ENCODE measurements around the gene SH2D2A.

Gene SH2D2A

DNA sequence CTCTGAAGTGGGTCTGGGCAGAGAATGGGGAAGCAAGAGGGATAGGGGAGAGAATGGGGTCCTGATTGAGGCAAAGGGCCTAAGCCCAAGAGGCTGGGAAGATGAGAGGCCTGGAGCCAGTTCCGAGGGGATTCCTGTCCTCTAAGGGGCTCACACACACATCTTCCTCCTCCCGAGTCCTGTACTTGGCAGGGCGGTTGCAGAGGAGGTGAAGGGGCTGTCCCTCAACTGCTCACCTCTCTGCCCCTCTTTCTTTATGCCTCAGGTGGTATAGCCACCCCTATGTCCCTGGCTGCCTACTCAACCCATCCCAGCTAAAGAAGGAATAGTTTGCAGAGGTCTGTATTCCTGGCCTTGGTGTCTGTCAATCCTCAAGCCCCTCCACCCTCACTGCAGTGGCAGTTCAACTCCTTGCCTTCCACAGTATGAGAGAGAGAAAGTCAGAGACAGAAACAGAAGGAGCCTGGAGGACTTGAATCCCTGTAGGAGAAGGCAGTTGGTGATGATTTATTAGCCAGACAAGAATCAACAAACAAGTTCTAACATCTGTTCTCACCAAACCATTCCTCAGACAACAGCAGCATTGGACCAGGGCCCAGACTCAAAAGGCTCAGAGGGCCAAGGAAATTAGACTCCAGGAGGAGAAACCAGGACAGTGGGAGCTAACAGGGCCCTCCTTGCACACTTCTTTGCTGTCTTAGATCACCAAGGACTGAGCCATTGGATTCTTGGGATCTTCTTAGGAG, 10.7 kb downstream of the SH2D2A start:
- no peak for DNase-seq (ENCODE audit: low read depth in 1 of 2, low spot score in 1 of 2)

DNA sequence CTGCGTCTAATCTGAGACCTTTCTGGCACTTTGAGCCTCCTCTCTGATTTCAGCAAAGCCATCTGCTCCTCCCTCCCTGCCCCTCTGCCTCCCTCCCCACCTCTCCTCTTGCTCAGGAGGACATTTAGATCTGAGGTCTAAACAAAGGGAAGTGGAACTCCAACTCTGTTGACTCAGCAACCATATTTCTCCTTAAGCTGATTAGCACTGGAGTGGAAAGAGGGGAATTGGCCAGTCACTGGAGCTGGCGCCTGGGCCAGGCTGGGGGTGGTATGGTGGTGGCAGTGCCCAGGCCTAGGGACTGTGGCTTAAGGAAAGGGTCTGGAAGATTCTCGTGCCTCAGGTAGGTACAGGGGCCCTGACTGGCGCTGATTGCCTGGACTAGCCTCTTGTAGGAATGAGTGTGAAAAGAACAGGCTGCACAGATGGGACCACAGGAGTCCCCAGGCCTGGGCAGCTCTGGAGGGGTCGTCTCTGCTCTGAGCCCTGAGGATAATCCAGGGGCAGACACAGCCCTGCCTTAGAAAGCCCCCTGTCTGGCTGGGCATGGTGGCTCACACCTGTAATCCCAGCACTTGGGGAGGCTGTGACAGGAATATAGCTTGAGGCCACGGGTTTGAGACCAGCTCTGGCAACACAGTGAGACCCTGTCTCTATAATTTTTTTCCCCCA, 11.9 kb downstream of the SH2D2A start:
- no peak for DNase-seq (ENCODE audit: low read depth in 1 of 2, low spot score in 1 of 2)

DNA sequence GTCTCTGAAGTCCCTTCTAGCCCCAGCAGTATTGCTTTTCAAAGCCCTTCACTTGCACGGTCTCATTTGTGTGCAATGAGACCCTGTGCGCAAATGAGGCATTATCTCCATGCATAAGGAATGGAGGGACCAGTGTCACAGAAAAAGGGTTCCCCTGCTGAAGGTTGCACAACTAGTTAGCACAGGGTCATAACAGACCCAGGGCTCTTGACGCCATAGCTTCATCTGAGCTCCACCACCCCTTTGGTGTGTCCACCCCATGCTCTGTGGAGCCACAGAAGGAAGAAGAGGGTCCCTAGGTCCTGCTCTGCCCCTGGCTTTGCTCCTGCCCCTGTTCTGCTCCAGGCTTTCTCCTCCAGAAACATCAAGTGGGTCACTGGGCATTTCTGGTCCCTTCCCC, 12.6 kb downstream of the SH2D2A start:
- no peak for DNase-seq (ENCODE audit: low read depth in 1 of 2, low spot score in 1 of 2)

DNA sequence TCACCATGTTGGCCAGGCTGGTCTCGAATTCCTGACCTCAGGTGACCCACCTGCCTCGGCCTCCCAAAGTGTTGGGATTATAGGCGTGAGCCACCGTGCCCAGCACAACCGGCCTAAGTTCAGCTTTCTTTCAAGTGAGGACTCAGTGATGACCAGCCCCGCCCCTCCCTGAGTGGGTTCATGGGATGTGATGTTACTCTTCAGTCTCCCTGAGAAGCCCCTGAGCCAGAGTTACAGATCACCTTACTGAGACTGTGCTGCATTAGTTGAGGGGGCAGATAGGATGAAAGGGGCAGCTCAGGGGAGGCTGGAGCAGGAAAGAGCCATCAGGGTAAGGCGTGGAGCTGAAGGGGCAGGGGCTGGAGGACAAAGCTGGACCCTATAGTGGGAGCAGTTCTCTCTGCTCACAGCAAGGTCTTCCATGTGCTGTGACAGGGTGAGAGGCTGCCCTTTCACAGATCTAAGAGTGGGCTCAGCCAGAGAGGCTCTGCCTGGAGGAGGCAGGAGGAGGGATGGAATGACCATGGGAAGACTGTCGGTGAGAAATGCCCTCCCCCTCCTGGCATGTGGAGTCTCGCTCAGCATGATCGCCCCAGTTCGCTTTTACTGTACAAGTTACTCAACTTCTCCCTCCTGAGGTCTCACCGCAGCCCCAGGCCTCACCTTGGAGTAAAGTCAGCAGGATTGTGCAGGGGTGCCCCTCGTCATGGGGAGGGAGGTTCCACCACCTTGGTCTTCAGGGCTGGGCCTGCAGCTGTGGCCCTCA, 13.4 kb downstream of the SH2D2A start:
- no peak for DNase-seq (ENCODE audit: low read depth in 1 of 2, low spot score in 1 of 2)

DNA sequence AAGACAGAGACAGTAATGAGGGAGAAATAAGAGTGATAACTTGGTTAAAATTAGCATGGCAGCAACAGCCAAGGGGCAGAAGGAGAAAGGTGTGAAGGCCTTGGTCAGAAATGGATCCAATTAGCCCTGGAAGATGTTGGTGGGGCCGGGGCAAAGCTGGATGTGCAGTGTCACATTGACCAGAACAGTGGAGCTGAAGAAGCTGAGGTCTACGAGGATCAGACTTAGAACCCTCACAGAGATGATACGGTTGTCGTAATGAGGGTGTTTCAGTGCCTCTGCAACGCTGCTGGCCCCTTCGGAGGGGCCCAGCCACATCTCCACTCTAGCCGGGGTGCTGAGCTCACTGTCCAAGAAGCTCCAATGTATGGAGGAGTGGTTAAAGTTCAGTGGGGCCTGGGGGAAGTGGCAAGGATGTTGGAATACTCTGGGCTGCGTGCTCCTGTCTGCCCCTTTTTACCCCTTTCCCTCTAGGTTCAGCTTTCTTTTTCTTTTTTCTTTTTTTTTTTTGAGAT, 14.2 kb downstream of the SH2D2A start:
- DNase-seq (ENCODE audit: low read depth in 1 of 2, low spot score in 1 of 2): no peak

DNA sequence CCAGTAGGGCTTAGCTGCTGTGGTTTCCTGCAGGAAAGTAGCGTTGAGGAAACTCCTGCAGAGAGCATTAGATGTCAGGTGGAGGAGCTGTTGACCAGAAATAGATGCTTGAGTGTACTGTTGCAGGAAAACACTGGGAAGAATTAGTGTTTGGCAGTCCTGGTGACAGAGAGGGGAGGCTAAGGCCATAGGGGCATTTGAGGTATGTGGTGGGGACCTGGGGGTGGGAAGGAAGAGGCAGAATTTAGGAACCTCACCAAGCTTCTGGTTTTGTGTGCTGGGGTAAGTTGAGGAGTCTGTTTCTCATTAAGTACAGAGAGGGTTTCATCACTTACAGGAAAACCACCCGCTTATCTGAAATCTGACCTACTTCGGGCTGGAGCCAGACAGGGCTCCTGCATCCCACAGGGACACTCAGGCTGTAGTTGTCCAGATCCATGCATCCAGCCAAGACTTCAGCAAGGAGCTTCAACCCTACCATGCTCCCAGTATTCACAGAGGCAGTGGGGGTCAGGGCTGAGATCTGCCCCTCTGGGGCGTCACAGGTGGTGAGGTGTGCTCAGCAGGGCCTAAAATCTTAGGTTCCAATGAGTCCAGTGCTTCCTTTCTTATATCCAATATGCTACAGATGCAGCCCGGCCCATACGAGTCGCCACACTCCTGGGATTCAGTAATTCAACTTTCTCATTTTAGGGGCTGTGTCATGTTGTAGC, 15.1 kb downstream of the SH2D2A start:
- DNase-seq (ENCODE audit: low read depth in 1 of 2, low spot score in 1 of 2): no peak

DNA sequence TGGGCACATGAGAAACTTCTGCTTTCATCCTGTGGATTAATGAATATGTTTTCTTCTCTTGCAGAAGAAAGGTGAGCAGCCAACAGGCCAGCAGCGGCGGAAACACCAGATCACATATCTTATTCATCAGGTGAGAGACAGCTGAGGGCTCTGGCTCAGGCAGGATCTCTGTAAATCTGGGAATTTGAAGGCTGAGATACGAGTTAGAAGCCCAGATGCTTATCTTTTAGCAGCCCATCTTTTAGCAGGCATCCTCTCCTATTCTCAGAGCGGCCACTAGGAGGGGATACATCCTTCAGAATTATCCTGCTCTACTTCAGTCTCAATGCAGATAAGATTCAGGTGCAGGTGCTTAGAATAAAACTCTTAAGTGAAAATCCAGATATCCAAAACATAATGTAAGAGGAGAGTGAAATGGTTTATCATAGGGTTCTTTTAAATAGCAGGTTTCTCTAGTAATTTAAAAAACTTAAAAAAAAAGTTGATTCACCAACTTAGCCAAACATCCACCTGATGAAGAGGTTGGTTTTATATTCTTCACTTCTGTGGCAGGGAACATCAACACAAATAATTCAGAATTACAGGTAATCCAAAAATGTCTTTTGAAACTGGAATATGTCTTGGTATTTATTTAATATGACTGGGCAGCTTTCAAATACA, 19.3 kb downstream of the SH2D2A start:
- DNase-seq (ENCODE audit: low read depth in 1 of 2, low spot score in 1 of 2): peak in 1 of 2 donors; percentile 29

DNA sequence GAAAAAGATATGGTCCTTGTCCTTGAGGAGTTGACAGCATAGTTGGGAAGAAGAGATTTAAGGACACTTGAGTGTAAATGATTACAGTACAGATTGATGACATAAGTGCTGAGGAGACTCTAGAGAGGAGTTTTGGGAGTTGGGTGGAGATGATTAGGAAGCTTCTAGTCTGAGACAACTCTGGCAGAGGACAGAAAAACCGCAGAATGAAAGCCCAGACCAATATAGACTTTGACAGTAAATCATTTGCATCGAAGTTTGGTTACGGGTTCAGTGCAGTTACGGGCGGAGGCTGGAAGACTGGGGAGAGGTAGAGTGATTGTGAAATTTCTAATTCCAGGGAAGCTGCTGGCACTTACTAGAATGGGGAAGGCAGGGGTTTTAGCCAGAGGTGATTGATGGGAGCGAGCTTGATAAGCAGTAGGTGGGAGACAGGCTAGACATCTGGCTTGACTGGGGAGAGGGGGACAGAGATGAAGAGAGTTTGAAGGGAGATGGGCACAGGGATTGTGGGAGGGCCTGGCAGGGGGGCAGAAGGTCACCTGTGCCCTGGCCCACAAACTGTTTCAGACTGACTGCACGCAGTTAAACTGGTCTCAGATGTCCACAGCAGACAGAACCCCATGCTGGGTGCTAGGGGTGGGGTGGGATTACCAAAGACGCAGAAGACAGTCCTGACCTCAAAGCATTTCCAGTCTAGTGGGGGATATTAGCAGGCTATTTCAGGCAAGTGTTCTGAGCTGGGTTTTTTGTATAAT, 20.1 kb downstream of the SH2D2A start:
- DNase-seq (ENCODE audit: low read depth in 1 of 2, low spot score in 1 of 2): no peak

DNA sequence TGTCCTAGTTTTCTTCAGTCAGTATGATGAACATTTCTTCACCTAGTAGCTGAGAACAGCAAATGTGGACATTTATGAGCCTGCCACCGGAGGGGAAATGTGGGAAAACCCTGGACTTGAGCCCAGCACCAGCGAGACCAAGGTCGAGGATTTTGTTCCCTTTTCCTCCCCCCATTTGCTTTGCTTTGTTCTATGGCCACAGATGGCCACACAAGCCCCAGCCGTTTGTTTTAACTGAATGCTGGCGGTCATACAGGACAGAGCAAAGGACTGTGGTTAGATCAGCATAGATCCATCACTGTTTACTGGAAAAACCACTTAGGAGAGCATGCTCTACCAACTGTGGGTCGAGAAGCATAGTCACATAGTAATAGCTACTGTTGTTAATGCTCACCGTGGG, 20.9 kb downstream of the SH2D2A start:
- DNase-seq (ENCODE audit: low read depth in 1 of 2, low spot score in 1 of 2): no peak

DNA sequence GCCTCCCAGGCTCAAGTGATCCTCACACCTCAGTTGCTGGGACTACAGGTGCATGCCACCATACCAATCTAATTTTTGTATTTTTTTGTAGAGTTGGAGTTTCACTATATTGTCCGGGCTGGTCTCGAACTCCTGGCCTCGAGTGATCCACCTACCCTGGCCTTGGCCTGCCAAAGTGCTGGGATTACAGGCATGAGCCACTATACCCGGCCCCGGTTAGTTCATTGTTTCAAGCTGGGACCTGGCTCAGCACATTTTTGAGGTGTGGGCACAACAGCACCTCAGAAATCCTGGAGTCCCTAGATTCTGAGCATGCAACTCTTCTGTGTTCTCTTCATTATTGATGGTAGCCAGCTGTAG, 21.3 kb downstream of the SH2D2A start:
- no peak for DNase-seq (ENCODE audit: low read depth in 1 of 2, low spot score in 1 of 2)

DNA sequence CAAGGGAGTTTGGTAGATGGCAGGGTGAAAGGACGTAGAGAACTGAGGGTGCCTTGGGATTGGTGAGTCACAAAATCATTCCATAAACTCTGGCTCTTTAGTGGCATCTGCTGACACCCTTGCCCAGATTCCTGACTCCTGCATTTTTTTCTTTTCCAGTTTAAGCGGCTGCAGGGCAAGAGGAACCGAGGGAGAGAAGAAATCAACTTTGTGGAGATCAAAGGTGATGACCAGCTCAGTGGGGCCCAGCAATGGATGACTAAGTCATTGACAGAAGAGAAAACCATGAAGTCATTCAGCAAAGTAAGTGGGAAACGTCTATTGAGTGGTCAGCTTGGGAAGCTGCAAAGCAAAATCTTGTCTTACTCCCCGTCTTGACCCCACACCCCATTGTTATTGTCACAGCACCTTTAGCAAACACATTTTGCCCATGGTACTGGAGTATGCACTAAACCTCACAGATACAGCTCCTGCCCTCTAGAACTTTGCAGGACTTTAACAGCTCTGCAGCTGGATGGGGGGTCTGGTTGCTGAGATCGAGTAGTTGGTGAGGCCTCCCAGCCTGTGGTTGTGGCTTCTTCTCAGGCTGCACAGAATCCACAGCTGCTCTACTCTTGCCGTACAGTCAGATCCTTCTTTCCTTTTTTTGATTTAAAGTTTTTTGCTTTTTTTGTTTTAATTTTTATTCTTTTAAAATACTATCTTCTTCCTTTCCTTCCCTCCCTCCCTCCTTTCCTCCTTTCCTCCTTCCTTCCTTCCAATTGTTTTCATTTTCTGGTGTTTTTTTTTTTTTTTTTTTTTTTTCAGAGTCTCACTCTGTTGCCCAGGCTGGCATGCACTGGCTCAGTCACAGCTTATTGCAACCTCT, 21.9 kb downstream of the SH2D2A start:
- no peak for DNase-seq (ENCODE audit: low read depth in 1 of 2, low spot score in 1 of 2)

DNA sequence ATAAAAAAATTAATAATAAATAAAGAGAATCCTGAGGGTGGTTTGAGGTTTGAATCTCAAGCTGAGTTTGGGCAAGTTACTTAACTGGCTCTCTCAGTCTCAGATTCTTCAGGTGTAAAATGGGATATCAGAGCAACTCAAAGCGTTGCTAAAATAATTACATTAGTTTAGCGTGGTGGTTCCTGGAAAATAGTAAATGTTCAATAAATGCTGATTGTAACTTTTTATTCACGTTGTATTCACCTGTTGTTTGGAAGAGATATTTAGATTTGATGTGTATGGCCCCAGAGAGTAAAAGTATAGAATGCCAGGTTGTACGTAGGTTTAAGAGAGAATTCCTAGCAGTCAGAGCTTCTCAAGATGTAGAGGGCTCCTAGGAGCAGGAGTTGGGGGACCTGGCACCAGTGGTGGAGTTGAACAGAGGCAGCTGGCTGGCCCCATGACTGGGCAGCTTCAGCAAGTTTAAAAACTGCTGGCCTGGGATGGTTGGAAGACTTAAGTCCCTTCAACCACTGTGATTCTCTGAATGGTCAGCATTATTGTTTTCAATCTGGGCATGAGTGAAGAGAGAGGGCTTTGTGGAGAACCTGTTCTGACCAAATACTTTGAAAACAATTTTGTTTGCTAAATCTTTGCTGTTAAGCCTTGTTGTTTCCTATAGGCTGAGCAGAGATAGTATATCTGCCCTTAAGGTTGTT, 26.9 kb downstream of the SH2D2A start:
- DNase-seq (ENCODE audit: low read depth in 1 of 2, low spot score in 1 of 2): no peak

DNA sequence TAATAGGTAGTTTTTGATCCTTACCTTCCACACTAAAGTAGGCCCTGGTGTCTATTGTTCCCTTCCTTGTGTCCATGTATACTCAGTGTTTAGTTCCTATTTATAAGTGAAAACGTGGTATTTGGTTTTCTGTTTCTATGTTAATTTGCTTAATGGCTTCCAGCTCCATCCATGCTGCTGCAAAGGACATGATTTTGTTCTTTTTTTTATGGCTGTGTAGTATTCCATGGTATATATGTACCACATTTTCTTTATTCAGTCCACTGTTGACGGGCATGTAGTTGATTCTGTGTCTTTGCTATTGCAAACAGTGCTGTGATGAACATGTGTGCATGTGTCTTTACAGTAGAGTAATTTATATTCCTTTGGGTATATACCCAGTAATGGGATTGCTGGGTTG, 28.5 kb downstream of the SH2D2A start:
- no peak for DNase-seq (ENCODE audit: low read depth in 1 of 2, low spot score in 1 of 2)

DNA sequence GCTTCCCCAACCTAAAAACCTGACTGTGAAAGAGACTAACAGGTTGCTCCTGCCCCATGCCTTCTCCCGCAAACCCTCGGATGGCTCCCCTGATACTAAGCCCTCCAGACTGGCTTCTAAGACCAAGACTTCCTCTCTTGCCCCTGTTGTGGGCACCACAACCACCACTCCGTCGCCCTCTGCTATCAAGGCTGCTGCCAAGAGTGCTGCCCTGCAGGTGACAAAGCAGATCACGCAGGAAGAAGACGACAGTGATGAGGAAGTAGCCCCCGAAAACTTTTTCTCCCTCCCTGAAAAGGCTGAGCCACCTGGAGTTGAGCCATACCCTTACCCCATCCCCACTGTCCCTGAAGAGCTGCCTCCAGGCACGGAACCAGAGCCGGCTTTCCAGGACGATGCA, 30.0 kb downstream of the SH2D2A start:
- no peak for DNase-seq (ENCODE audit: low read depth in 1 of 2, low spot score in 1 of 2)

DNA sequence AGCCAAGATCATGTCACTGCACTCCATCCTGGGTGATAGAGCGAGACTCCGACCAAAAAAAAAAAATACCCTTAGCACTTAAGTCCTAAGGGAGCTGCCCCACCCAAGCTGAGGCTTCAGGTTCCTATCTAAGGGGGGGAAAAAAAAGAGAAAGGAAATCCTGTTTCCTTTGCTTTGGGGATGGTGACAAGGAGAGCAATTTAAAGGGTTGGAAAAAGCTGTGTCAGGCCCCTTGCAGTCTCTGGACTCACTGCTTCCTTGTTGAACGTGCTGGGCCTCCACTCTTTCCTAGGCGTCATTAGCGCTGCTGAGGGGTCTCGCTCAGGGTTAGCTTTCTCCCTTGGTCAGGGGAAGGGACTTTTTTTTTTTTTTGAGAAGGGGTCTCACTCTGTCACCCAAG, 31.2 kb downstream of the SH2D2A start:
- DNase-seq (ENCODE audit: low read depth in 1 of 2, low spot score in 1 of 2): no peak

DNA sequence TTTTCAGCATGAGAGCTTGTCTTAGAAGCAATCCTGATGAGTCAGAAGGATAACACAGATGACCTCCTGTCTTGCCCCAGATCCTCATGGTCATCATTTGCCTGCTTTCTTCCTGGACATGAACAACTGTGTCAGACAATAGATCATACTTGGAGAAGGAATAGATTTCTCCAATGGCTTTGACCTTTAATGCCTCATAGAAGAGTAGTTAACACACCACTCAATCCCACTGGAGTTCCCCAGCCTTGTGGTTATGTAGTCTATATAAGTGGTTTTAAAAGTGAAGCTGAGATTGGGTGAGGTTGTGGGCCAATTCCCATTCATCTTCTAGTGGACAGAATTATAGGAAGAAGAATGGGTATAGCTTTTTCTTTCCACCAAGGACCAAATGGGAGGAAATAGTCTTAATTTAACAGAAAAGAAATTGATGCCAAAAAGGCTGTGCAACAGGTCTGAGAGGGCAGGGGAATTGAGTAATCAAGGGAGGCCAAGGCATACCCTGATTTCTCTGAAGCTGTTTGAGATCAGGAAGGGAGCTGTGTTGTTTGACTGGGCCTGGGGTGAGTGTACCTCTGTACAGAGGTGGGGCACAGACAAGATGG, 35.0 kb downstream of the SH2D2A start:
- DNase-seq (ENCODE audit: low read depth in 1 of 2, low spot score in 1 of 2): no peak

DNA sequence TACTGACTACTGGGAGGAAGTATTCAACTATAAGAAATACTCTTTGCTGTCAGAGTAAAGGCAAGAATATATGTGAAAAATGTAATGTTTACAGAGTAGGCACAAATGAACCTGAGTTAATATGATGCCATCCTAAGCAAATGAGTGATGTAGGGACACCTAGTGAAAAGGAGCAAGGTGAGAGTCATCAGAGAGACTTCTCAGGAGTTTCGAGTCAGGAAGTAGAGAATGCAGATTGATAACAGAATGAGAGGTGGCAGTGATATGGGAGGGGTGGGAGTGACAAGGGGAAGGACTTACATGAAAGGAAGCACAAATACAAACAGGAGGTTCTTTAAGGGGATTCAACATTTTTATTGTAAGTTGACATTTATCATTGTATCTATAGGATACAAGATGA, 39.1 kb downstream of the SH2D2A start:
- DNase-seq (ENCODE audit: low read depth in 1 of 2, low spot score in 1 of 2): no peak

DNA sequence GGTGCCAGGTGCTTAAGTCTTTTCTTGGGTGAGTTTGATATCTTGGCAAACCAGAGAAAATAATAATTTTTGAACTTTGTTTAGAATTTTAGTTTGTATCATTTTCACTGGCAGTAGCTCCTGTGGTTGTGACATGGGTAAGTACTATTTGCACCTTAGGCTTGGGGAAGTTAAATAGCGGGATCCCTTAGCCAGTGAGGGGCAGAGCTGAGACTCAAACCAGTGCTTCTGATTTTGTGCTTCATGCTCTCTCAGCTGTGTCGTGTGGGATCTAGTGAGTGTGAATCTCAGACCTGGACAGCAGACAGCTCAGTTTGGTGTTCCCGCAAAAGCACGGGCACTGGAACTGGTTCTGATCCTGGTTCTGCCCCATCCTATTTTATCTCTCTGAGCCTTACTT, 39.7 kb downstream of the SH2D2A start:
- no peak for DNase-seq (ENCODE audit: low read depth in 1 of 2, low spot score in 1 of 2)

Data from activated T-helper 1 cell treated with anti-CD3 and anti-CD28 coated beads, Interleukin-2, amount 50 U/mL, for 16 hours (primary cell).